ENCODE results near the gene PI4KB. TPM values are rescaled to one million over a fixed set of nuclear protein-coding genes. Genes with fewer than 3 reads are reported as not detected.

The PI4KB gene
- total RNA-seq, 1 donor from 2014 or later, result 26.3 TPM

GRCh38 chr1:151369302-151369610, 42.0 kb upstream of the PI4KB start:
- no peak for TF ChIP-seq CTCF (conservative IDR thresholded peaks at IDR 0.05; ENCODE audit: low read depth, low read length)
- no peak for DNase-seq (ENCODE audit: low read depth)
- H3K4me3 ChIP-seq (ENCODE audit: low read depth, low read length), result no peak overlapping the region

- TF ChIP-seq CTCF (conservative IDR thresholded peaks at IDR 0.05; ENCODE audit: low read depth, low read length), result no peak
- DNase-seq (ENCODE audit: low read depth), result no peak
- no peak overlapping the region for H3K4me3 ChIP-seq (ENCODE audit: low read depth, low read length)
These were observed 41.4 kb upstream of the PI4KB start for GRCh38 chr1:151368393-151369301.

GRCh38 chr1:151367658-151368392, 40.6 kb upstream of the PI4KB start:
- H3K4me3 ChIP-seq (ENCODE audit: low read depth, low read length), result no peak overlapping the region
- TF ChIP-seq CTCF (conservative IDR thresholded peaks at IDR 0.05; ENCODE audit: low read depth, low read length), result no peak
- DNase-seq (ENCODE audit: low read depth), result no peak

GRCh38 chr1:151364996-151365395, 37.8 kb upstream of the PI4KB start:
- no peak for DNase-seq (ENCODE audit: low read depth)
- no peak for TF ChIP-seq CTCF (conservative IDR thresholded peaks at IDR 0.05; ENCODE audit: low read depth, low read length)
- no peak overlapping the region for H3K4me3 ChIP-seq (ENCODE audit: low read depth, low read length)

- no peak for DNase-seq (ENCODE audit: low read depth)
- no peak overlapping the region for H3K4me3 ChIP-seq (ENCODE audit: low read depth, low read length)
- TF ChIP-seq CTCF (conservative IDR thresholded peaks at IDR 0.05; ENCODE audit: low read depth, low read length), result no peak
These were observed 35.3 kb upstream of the PI4KB start for GRCh38 chr1:151362308-151363155.

- DNase-seq (ENCODE audit: low read depth), result no peak
- no peak overlapping the region for H3K4me3 ChIP-seq (ENCODE audit: low read depth, low read length)
- no peak for TF ChIP-seq CTCF (conservative IDR thresholded peaks at IDR 0.05; ENCODE audit: low read depth, low read length)
These were observed 34.7 kb upstream of the PI4KB start for GRCh38 chr1:151361883-151362282.

Data from epithelial cell of proximal tubule (primary cell).